Stomach (tissue), 4 donors: Measurements from ENCODE around the gene PCBD2.

Source experiments
- EP300 ChIP-seq: sonication (generic); formaldehyde crosslinking; IDR thresholded peaks from one replicate; pipeline ENCODE4 v1.6.1; 2017; ENCODE audit warnings: antibody characterized with exemption
- POLR2A ChIP-seq, 4 donors: fragments of 450-650 bp; IDR thresholded peaks; one replicate each; pipeline ENCODE4 v1.6.1; 2016; ENCODE audit warnings: antibody characterized with exemption in 4 of 4, control low read depth in 2 of 4, mild to moderate bottlenecking in 1 of 4, moderate library complexity in 1 of 4
- POLR2AphosphoS5 ChIP-seq, 3 donors: sonication (generic); formaldehyde crosslinking; IDR thresholded peaks; one replicate each; pipeline ENCODE4 v1.6.1; 2016; ENCODE audit warnings: antibody characterized with exemption in 3 of 3
- TF ChIP-seq, protein P1 (sequence below), 7 experiments: fragments of 450-650 bp in 4 of 7; fragments of 200-600 bp in 3 of 7; sonication (generic) in 3 of 7; IDR thresholded peaks; one replicate each; pipeline ENCODE4 v1.5.1; 2016 to 2019; ENCODE audit warnings: antibody characterized with exemption in 7 of 7, control low read depth in 2 of 7, mild to moderate bottlenecking in 1 of 7

DNA sequence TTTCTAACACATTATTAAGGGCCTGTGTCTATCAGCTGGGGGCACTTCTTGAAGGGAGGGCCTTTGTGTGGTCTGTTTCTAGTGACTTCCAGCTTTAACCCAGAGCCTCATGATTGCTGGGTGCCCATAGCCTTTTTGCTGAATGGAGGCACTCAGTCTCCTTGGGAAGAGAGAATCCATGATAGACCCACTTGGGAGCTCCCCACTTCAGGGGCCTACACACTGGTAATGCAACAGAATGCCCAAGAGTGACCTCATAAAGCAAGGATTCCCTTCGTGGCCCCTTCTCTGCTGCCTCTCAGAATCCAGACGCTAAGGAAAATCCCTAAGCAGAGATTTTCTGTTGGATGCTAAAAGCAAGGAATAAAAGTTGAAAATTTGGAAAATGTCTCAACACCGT is 62.7 kb downstream of the PCBD2 start, which contains the start of gene CATSPER3:
- TF ChIP-seq, protein P1, sequence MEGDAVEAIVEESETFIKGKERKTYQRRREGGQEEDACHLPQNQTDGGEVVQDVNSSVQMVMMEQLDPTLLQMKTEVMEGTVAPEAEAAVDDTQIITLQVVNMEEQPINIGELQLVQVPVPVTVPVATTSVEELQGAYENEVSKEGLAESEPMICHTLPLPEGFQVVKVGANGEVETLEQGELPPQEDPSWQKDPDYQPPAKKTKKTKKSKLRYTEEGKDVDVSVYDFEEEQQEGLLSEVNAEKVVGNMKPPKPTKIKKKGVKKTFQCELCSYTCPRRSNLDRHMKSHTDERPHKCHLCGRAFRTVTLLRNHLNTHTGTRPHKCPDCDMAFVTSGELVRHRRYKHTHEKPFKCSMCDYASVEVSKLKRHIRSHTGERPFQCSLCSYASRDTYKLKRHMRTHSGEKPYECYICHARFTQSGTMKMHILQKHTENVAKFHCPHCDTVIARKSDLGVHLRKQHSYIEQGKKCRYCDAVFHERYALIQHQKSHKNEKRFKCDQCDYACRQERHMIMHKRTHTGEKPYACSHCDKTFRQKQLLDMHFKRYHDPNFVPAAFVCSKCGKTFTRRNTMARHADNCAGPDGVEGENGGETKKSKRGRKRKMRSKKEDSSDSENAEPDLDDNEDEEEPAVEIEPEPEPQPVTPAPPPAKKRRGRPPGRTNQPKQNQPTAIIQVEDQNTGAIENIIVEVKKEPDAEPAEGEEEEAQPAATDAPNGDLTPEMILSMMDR (IDR thresholded peaks at IDR 0.05): no peak
- TF ChIP-seq POLR2A (IDR thresholded peaks at IDR 0.05): no peak
- TF ChIP-seq POLR2AphosphoS5 (IDR thresholded peaks at IDR 0.05): no peak
- TF ChIP-seq EP300: no peak
